ENCODE data around the gene CTNNA3.

DNA sequence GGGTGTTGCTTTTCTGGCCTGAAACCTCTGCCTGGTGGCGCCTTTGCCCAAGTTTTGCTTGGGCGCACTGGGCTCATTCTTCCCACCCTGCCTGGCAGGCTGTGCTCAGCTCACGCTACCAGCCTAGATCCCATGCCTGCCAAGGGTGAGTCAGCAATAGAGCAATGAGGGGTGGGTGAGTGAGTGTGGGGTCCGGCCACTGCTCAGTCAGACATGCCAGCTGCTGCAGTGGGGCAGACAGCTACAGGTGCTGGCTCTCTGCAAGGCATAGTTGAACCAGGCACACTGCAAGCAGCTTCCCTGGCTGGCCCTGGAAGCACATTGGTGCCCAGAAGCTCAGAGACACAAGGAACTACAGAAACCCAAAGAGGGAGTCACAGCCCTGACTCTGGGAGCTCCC is 1451.0 kb downstream of the CTNNA3 start:
- TF ChIP-seq, protein P1, sequence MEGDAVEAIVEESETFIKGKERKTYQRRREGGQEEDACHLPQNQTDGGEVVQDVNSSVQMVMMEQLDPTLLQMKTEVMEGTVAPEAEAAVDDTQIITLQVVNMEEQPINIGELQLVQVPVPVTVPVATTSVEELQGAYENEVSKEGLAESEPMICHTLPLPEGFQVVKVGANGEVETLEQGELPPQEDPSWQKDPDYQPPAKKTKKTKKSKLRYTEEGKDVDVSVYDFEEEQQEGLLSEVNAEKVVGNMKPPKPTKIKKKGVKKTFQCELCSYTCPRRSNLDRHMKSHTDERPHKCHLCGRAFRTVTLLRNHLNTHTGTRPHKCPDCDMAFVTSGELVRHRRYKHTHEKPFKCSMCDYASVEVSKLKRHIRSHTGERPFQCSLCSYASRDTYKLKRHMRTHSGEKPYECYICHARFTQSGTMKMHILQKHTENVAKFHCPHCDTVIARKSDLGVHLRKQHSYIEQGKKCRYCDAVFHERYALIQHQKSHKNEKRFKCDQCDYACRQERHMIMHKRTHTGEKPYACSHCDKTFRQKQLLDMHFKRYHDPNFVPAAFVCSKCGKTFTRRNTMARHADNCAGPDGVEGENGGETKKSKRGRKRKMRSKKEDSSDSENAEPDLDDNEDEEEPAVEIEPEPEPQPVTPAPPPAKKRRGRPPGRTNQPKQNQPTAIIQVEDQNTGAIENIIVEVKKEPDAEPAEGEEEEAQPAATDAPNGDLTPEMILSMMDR (IDR thresholded peaks at IDR 0.05): no peak
- TF ChIP-seq POLR2A (IDR thresholded peaks at IDR 0.05): no peak
